ENCODE results near the gene NUDT19. TPM values are rescaled to one million over a fixed set of nuclear protein-coding genes. Genes with fewer than 3 reads are reported as not detected.

The NUDT19 gene
- total and polyA plus RNA-seq, 9 of the 15 experiments (the other 6 are each of a cell fraction or from before 2014, with no cell fraction given): 9.6 to 38.6 (median 14.4) TPM

DNA sequence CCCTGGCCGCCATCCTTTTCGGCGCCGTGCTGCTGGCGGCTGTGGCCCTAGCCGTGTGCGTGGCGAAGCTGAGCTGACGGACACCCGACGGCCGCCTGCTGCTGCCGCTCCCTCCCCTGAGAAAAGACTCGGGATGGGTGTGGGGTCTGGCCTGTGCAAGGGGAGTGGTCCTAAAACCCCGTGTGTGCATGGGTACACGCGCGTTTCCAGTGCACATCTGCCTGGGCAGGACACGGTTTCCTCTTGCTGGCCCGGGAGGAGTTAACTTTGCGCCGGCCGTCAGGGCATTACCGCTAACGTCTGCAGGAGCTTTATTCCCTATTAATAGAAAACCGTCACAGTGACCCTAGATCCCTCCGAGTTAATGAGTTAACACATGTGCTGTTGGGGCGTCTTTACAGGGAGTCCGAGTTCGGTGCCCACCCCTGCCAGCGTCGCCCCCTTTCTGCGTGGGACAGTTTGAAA, 14.7 kb upstream of the NUDT19 start:
- H4K20me1 ChIP-seq (replicated peaks; ENCODE audit: control insufficient read depth, insufficient read depth, low read length): no peaks in the 10 kb centered on the region; the same call in 1 of the 2 replicates
- H3K9me3 ChIP-seq (replicated peaks; ENCODE audit: control insufficient read depth, insufficient read depth, low read depth, low read length): no peaks in the 10 kb centered on the region; the same call in 1 of the 2 replicates
- no peak overlapping the region for H2AFZ ChIP-seq (ENCODE audit: low read depth, low read length)
- in situ Hi-C loops (cut with MboI): no loop called here
- peaks cover 3% of the 10 kb centered on the region; the same call in 1 of the 3 replicates for H3K36me3 ChIP-seq (ENCODE audit: control insufficient read depth, insufficient read depth, low read length)
- WGBS (ENCODE audit: insufficient coverage, low coverage, missing lambda C conversion rate): 83% methylated on average over 14 of the region's 33 CpGs
- H3K4me1 ChIP-seq (replicated peaks in 1 of 2; ENCODE audit: control insufficient read depth in 2 of 2, insufficient read depth in 2 of 2, low read length in 2 of 2): peaks cover 23 to 47% of the 10 kb centered on the region in 2 experiments; a peak in 4 of 5 replicates
- ChIA-PET POLR2A (interaction anchor here (1.4 kb wide), 1 partner anchor 16 kb away, joined by 3 read pairs; no protein-coding TSS in a partner anchor), CTCF (ENCODE audit: low intra/inter-chr PET ratio) (no interaction called here)
- H3K79me2 ChIP-seq (ENCODE audit: control insufficient read depth, insufficient read depth, low read length): peaks cover 31% of the 10 kb centered on the region
- H3K9ac ChIP-seq (ENCODE audit: insufficient read depth in 1 of 2, low read depth in 2 of 2, low read length in 2 of 2): no peak overlapping the region
- no peak for TF ChIP-seq ESRRA (IDR thresholded peaks at IDR 0.05; ENCODE audit: borderline replicate concordance, low read depth)
- no peak for TF ChIP-seq TEAD4 (IDR thresholded peaks at IDR 0.05; ENCODE audit: low read length)
- no peak for TF ChIP-seq TEAD4 (CRISPR knock-in tag; IDR thresholded peaks at IDR 0.05; ENCODE audit: borderline replicate concordance)
- no peak for TF ChIP-seq XRCC4 (IDR thresholded peaks at IDR 0.05; ENCODE audit: extremely low read depth, insufficient read depth, insufficient read length)
- no peak for TF ChIP-seq THRB (CRISPR knock-in tag; conservative IDR thresholded peaks at IDR 0.05)
- no peak for TF ChIP-seq HDAC2 (IDR thresholded peaks at IDR 0.05)
- TF ChIP-seq HNRNPK (IDR thresholded peaks at IDR 0.05; ENCODE audit: low read depth, low read length, poor library complexity, severe bottlenecking): no peak
- no peak for TF ChIP-seq EWSR1 (IDR thresholded peaks at IDR 0.05; ENCODE audit: borderline replicate concordance, low read depth, partially characterized antibody)
- peak; percentile 83 for TF ChIP-seq ZBTB33 (CRISPR knock-in tag; IDR thresholded peaks at IDR 0.05)
- no peaks in the 10 kb centered on the region for H3K27me3 ChIP-seq (ENCODE audit: control insufficient read depth in 2 of 2, insufficient read depth in 2 of 2, low read length in 2 of 2)
- H3K27ac ChIP-seq (ENCODE audit: extremely low read depth, low read depth, low read length): no peak overlapping the region
- H3K9me1 ChIP-seq (ENCODE audit: control insufficient read depth, insufficient read depth, low read length): no peaks in the 10 kb centered on the region
- BruUV-seq (replicated peaks): no TSS peak
- intact Hi-C loops (cut with micrococcal nuclease): no loop called here
- no peak for FAIRE-seq
- H3K4me2 ChIP-seq (ENCODE audit: insufficient read depth, low read length): no peak overlapping the region
- ATAC-seq: no peak
- no peak for DNase-seq (ENCODE audit: extremely low read depth in 1 of 4, low spot score in 3 of 4)
- H3K4me3 ChIP-seq: no peak overlapping the region

Data from K562 (cell line).